K562 (cell line): ENCODE results near the gene TUBB4B. TPM values are rescaled to one million over a fixed set of nuclear protein-coding genes. Genes with fewer than 3 reads are reported as not detected.

Experiments used
- AFF1 ChIP-seq, 2 experiments: fragments of 450-650 bp; IDR thresholded peaks; 2 replicates each; pipeline ENCODE4 v1.6.1; 2018; ENCODE audit warnings: mild to moderate bottlenecking in 2 of 2, low read depth in 1 of 2; ENCODE audit not compliant: partially characterized antibody in 2 of 2
- BRD9 ChIP-seq: fragments of 450-650 bp; IDR thresholded peaks from 2 replicates; pipeline ENCODE4 v1.6.1; 2018; ENCODE audit warnings: low read depth; ENCODE audit not compliant: partially characterized antibody
- CREB3 ChIP-seq: fragments of 450-650 bp; conservative IDR thresholded peaks from 2 replicates; pipeline ENCODE4 v1.6.1; 2016; ENCODE audit warnings: missing genetic modification characterization, low read depth, mild to moderate bottlenecking, missing compliant biosample characterization, moderate library complexity
- EP400 ChIP-seq: fragments of 450-650 bp; IDR thresholded peaks from 2 replicates; pipeline ENCODE4 v1.6.1; 2017; ENCODE audit warnings: antibody characterized with exemption, mild to moderate bottlenecking, moderate library complexity
- FOXJ3 ChIP-seq: sonication (generic); formaldehyde crosslinking; IDR thresholded peaks from 2 replicates; pipeline ENCODE4 v1.4.0; 2020; ENCODE audit warnings: mild to moderate bottlenecking, missing genetic modification reagents
- JUND ChIP-seq, 2 experiments: IDR thresholded peaks; 2 replicates in 1 of 2; 3 replicates in 1 of 2; pipeline ENCODE4 v1.6.1; 2011; ENCODE audit warnings: borderline replicate concordance in 2 of 2, low read depth in 2 of 2, low read length in 2 of 2, improper control_type of control experiment in 1 of 2, missing biosample characterization in 1 of 2, missing genetic modification characterization in 1 of 2, missing genetic modification reagents in 1 of 2
- LEF1 ChIP-seq: fragments of 450-650 bp; IDR thresholded peaks from 2 replicates; pipeline ENCODE4 v1.6.1; 2016; ENCODE audit warnings: mild to moderate bottlenecking
- MAFF ChIP-seq: IDR thresholded peaks from 2 replicates; pipeline ENCODE4 v1.6.1; 2012; ENCODE audit warnings: low read length, improper control_type of control experiment
- MEF2A ChIP-seq: IDR thresholded peaks from 2 replicates; pipeline ENCODE4 v1.6.1; 2011; ENCODE audit warnings: low read depth, mild to moderate bottlenecking, low read length, moderate library complexity; ENCODE audit not compliant: control insufficient read depth
- MEIS2 ChIP-seq: fragments of 450-650 bp; IDR thresholded peaks from 2 replicates; pipeline ENCODE4 v1.6.1; 2014; ENCODE audit warnings: mild to moderate bottlenecking; ENCODE audit not compliant: partially characterized antibody
- MTA2 ChIP-seq: fragments of 450-650 bp; IDR thresholded peaks from 2 replicates; pipeline ENCODE4 v1.6.1; 2016; ENCODE audit warnings: low read depth
- NCOA1 ChIP-seq: fragments of 450-650 bp; IDR thresholded peaks from 2 replicates; pipeline ENCODE4 v1.6.1; 2016; ENCODE audit warnings: low read depth
- NRF1 ChIP-seq, 2 experiments: fragments of 450-650 bp; IDR thresholded peaks in 1 of 2; conservative IDR thresholded peaks in 1 of 2; 2 replicates each; pipeline ENCODE4 v1.6.1; 2014; ENCODE audit warnings: mild to moderate bottlenecking in 2 of 2
- PHB2 ChIP-seq: fragments of 450-650 bp; IDR thresholded peaks from 2 replicates; pipeline ENCODE4 v1.6.1; 2017; ENCODE audit warnings: low read depth
- PTTG1 ChIP-seq: fragments of 450-650 bp; IDR thresholded peaks from 2 replicates; pipeline ENCODE4 v1.6.1; 2016; ENCODE audit warnings: low read depth, mild to moderate bottlenecking, missing genetic modification characterization, missing compliant biosample characterization
- RBM14 ChIP-seq: fragments of 200-400 bp; formaldehyde crosslinking; IDR thresholded peaks from 2 replicates; pipeline ENCODE4 v1.6.1; 2018; ENCODE audit warnings: low read depth, mild to moderate bottlenecking, low read length, moderate library complexity, borderline replicate concordance; ENCODE audit not compliant: insufficient read depth
- SIN3A ChIP-seq, 2 experiments: fragments of 150-350 bp in 1 of 2; IDR thresholded peaks; 2 replicates each; pipeline ENCODE4 v1.6.1; 2011 to 2016; ENCODE audit warnings: borderline replicate concordance in 2 of 2, low read depth in 2 of 2, low read length in 2 of 2, mild to moderate bottlenecking in 2 of 2, moderate library complexity in 2 of 2; ENCODE audit not compliant: control insufficient read depth in 1 of 2
- SNIP1 ChIP-seq: fragments of 450-650 bp; IDR thresholded peaks from 2 replicates; pipeline ENCODE4 v1.7.1; 2017; ENCODE audit warnings: low read depth, mild to moderate bottlenecking
- TFAM ChIP-seq: fragments of 250-450 bp; sonication (Bioruptor Pico); conservative IDR thresholded peaks from 2 replicates; pipeline ENCODE4 v1.5.0; 2021; ENCODE audit warnings: mild to moderate bottlenecking, moderate library complexity
- TRIM24 ChIP-seq, 2 experiments: fragments of 450-650 bp; IDR thresholded peaks; 2 replicates each; pipeline ENCODE4 v1.6.1; 2016
- ZBTB1 ChIP-seq: sonication (generic); formaldehyde crosslinking; IDR thresholded peaks from 2 replicates; pipeline ENCODE4 v1.8.1; 2023; ENCODE audit warnings: missing genetic modification reagents, low read depth, mild to moderate bottlenecking, borderline replicate concordance
- ZNF124 ChIP-seq: sonication (generic); formaldehyde crosslinking; IDR thresholded peaks from 2 replicates; pipeline ENCODE4 v1.8.1; 2022; ENCODE audit warnings: missing genetic modification reagents
- ZNF175 ChIP-seq: fragments of 200-800 bp; sonication (Bioruptor generic); IDR thresholded peaks from 2 replicates; pipeline ENCODE4 v1.6.1; 2016; ENCODE audit warnings: low read depth, mild to moderate bottlenecking, missing genetic modification characterization, missing compliant biosample characterization
- ZNF507 ChIP-seq: conservative IDR thresholded peaks from 2 replicates; pipeline ENCODE4 v1.6.1; 2017; ENCODE audit warnings: missing genetic modification characterization, missing compliant biosample characterization
- polyA plus RNA-seq, 8 experiments: library from polyadenylated mRNA; depleted of rRNA in 4 of 8; stranded (reverse) in 5 of 8; unstranded in 3 of 8; fragments of >200 nt; fragmentation: Nextera tagmentation in 2 of 8; fragmentation: Illumina TruSeq in 1 of 8; extraction: Ambion mirVana in 2 of 8; extraction: Trizol in 1 of 8; gene quantifications; 2 replicates each; pipeline versions ENCODE4 v1.2.1 to v1.2.3, GENCODE V29; 2011 to 2014; ENCODE audit warnings: inconsistent platforms in 1 of 8, missing spikeins in 1 of 8
- total RNA-seq, 7 experiments: library from RNA; depleted of rRNA in 6 of 7; stranded (reverse); fragments of >200 nt in 6 of 7; fragmentation: Illumina TruSeq in 2 of 7; extraction: Trizol in 2 of 7; gene quantifications; 2 replicates each; pipeline versions ENCODE4 v1.2.1 to v1.2.3, GENCODE V29; 2011 to 2021; ENCODE audit warnings: low replicate concordance in 1 of 7

The TUBB4B gene
- total and polyA plus RNA-seq, 9 of the 15 experiments (the other 6 are each of a cell fraction or from before 2014, with no cell fraction given), result 24.1 to 443 (median 268) TPM

GRCh38 chr9:137254624-137255447, 13.7 kb downstream of the TUBB4B start, which contains the start of gene NELFB (continued):
- TF ChIP-seq MTA2 (no peak), BRD9 (no peak), RBM14 (no peak), PTTG1 (tag) (no peak), SIN3A (IDR thresholded peaks at IDR 0.05; ENCODE audit: borderline replicate concordance in 2 of 2, control insufficient read depth in 1 of 2, low read depth in 2 of 2, low read length in 2 of 2) (peak; percentile 81; a peak in 2 of 4 replicates), MEF2A (no peak), FOXJ3 (CRISPR knock-in tag) (no peak), ZNF124 (CRISPR knock-in tag) (peak; percentile 79; the same call in 1 of the 2 replicates), EP400 (no peak; the same call in 1 of the 2 replicates), NRF1 (conservative IDR thresholded peaks at IDR 0.05 in 1 of 2, IDR thresholded peaks at IDR 0.05 in 1 of 2) (peak; percentile 90 to 91), ZBTB1 (peak; percentile 98), ZNF507 (tag) (no peak), LEF1 (no peak), AFF1 (IDR thresholded peaks at IDR 0.05; ENCODE audit: low read depth in 1 of 2, partially characterized antibody in 2 of 2) (no peak), TFAM (CRISPR knock-in tag) (no peak), MAFF (no peak), JUND (IDR thresholded peaks at IDR 0.05; ENCODE audit: borderline replicate concordance, low read depth, low read length) (0 out of 2 replicates have a peak, but pooled peaks have one; percentile 42), JUND (tag; IDR thresholded peaks at IDR 0.05; ENCODE audit: borderline replicate concordance, low read depth, low read length) (no peak; the same call in 2 of the 3 replicates), MEIS2 (peak; percentile 52), SNIP1 (no peak), TRIM24 (IDR thresholded peaks at IDR 0.05) (peak in 1 of 2 experiments; percentile 67; a peak in 1 of 4 replicates), PHB2 (no peak), ZNF175 (CRISPR knock-in tag) (peak; percentile 73; the same call in 1 of the 2 replicates), NCOA1 (no peak), CREB3 (tag) (no peak)
